NCI-H2196 treated with DMSO at 0.1 percent for 48 hours (cell line): ENCODE data around the gene THEM4.

ENCODE experiments used
- DNase-seq: peaks from one replicate; lab custom pipeline; 2025; ENCODE audit not compliant: unreplicated experiment; lab: John Stamatoyannopoulos, UW

THEM4 gene

GRCh38 chr1:151909167-151910149 is at the start of gene THEM4:
TSS of gene THEM4 (minus strand) at chr1:151909511. CDS start at chr1:151909458, 53 bp downstream.
- DNase-seq: no peak

- DNase-seq: no peak
These were observed 49.6 kb upstream of the THEM4 start for GRCh38 chr1:151958959-151959358.

GRCh38 chr1:151956957-151957497 is 47.7 kb upstream of the THEM4 start:
- no peak for DNase-seq

GRCh38 chr1:151953409-151954094 is 44.2 kb upstream of the THEM4 start:
- no peak for DNase-seq

GRCh38 chr1:151952811-151953210 is 43.5 kb upstream of the THEM4 start:
- no peak for DNase-seq

GRCh38 chr1:151949371-151950193 is 40.3 kb upstream of the THEM4 start:
- no peak for DNase-seq

- DNase-seq: no peak
These were observed 39.2 kb upstream of the THEM4 start for GRCh38 chr1:151948506-151948905.

GRCh38 chr1:151947140-151947539 is 37.8 kb upstream of the THEM4 start:
- DNase-seq: no peak

- peak; percentile 76 for DNase-seq
These were observed 36.7 kb upstream of the THEM4 start for GRCh38 chr1:151945725-151946722.

GRCh38 chr1:151944857-151945575 is 35.7 kb upstream of the THEM4 start:
- DNase-seq: no peak

GRCh38 chr1:151944126-151944856 is 35.0 kb upstream of the THEM4 start:
- DNase-seq: peak; percentile 31

- DNase-seq: no peak
These were observed 34.3 kb upstream of the THEM4 start for GRCh38 chr1:151943591-151943990.

GRCh38 chr1:151942882-151943281 is 33.6 kb upstream of the THEM4 start:
- DNase-seq: no peak

GRCh38 chr1:151940541-151940940 is 31.2 kb upstream of the THEM4 start:
- DNase-seq: no peak

- no peak for DNase-seq
These were observed 30.5 kb upstream of the THEM4 start for GRCh38 chr1:151939779-151940178.

- no peak for DNase-seq
These were observed 29.8 kb upstream of the THEM4 start for GRCh38 chr1:151939141-151939540.

- DNase-seq: no peak
These were observed 27.3 kb upstream of the THEM4 start for GRCh38 chr1:151936653-151937052.

GRCh38 chr1:151935894-151936602 is 26.7 kb upstream of the THEM4 start:
- DNase-seq: no peak
